ENCODE results near the gene CUEDC2.

DNA sequence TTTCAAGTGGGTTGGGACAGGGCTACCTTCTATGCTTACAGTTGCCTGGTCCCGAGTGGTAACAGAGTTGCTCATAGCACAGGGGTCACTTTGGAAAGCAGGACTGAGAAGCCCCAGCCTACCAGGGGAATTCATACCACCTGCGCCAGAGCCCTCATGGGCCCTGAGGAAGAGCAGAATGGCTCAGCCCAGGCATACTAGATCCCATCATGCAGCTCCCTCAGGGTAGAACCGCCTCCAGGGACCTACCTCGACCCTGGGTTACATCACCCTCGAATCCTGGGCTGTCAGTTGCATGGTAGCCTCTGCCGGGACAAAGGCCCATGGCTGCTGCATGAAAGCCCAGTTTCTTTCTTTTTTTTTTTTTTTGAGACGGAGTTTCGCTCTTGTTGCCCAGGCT, 2.9 kb downstream of the CUEDC2 start:
- TF ChIP-seq, protein P1, sequence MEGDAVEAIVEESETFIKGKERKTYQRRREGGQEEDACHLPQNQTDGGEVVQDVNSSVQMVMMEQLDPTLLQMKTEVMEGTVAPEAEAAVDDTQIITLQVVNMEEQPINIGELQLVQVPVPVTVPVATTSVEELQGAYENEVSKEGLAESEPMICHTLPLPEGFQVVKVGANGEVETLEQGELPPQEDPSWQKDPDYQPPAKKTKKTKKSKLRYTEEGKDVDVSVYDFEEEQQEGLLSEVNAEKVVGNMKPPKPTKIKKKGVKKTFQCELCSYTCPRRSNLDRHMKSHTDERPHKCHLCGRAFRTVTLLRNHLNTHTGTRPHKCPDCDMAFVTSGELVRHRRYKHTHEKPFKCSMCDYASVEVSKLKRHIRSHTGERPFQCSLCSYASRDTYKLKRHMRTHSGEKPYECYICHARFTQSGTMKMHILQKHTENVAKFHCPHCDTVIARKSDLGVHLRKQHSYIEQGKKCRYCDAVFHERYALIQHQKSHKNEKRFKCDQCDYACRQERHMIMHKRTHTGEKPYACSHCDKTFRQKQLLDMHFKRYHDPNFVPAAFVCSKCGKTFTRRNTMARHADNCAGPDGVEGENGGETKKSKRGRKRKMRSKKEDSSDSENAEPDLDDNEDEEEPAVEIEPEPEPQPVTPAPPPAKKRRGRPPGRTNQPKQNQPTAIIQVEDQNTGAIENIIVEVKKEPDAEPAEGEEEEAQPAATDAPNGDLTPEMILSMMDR (IDR thresholded peaks at IDR 0.05): no peak
- no peak for TF ChIP-seq POLR2A (IDR thresholded peaks at IDR 0.05)
